ENCODE results near the gene MYO9B. TPM values are rescaled to one million over a fixed set of nuclear protein-coding genes. Genes with fewer than 3 reads are reported as not detected.

MYO9B gene
- total RNA-seq, 1 experiment from 2014 or later, result 58.6 TPM

GRCh38 chr19:17197666-17198065, 122.1 kb downstream of the MYO9B start:
- H3K27me3 Mint-ChIP-seq (ENCODE audit: low read depth), result no peaks in the 10 kb centered on the region
- Histone ChIP-seq H3K9ac (ENCODE audit: extremely low read depth, insufficient read length, low read length) (no peak overlapping the region), H4K20me1 (ENCODE audit: control insufficient read depth, insufficient read depth, insufficient read length) (no peaks in the 10 kb centered on the region), H2BK12ac (ENCODE audit: insufficient read length, low read depth, low read length) (no peak overlapping the region), H2BK15ac (ENCODE audit: low read depth, low read length) (no peak overlapping the region), H3K4ac (ENCODE audit: low read depth, low read length) (no peak overlapping the region), H3K56ac (ENCODE audit: insufficient read length, low read depth, low read length) (no peak overlapping the region), H3K27ac (ENCODE audit: insufficient read length, low read depth, low read length) (no peak overlapping the region), H2BK20ac (ENCODE audit: low read depth, low read length, poor library complexity, severe bottlenecking) (no peak overlapping the region), H3K4me2 (ENCODE audit: insufficient read depth, insufficient read length, low read length) (no peak overlapping the region), H3K4me1 (ENCODE audit: insufficient read depth, low read length) (no peaks in the 10 kb centered on the region), H3K23me2 (ENCODE audit: insufficient read length, low read depth, low read length, poor library complexity, severe bottlenecking) (no peaks in the 10 kb centered on the region), H2AK5ac (ENCODE audit: insufficient read length, low read length) (no peak overlapping the region), H4K5ac (ENCODE audit: insufficient read length, low read depth, low read length) (no peak overlapping the region), H2BK5ac (ENCODE audit: insufficient read length, low read length) (no peak overlapping the region), H2BK120ac (ENCODE audit: low read depth, low read length, poor library complexity, severe bottlenecking) (no peak overlapping the region), H3K9me3 (ENCODE audit: control insufficient read depth, low read depth, low read length) (no peaks in the 10 kb centered on the region), H3K79me2 (ENCODE audit: insufficient read depth, low read length) (no peaks in the 10 kb centered on the region), H4K91ac (ENCODE audit: insufficient read length, low read depth, low read length) (no peak overlapping the region), H3K27me3 (ENCODE audit: insufficient read depth, low read length) (no peaks in the 10 kb centered on the region), H2AFZ (ENCODE audit: low read length) (no peak overlapping the region), H4K8ac (replicated peaks; ENCODE audit: insufficient read length, low read depth, low read length) (no peak overlapping the region), H3T11ph (ENCODE audit: low read length) (no peak overlapping the region), H3K23ac (ENCODE audit: insufficient read length, low read depth, low read length) (no peak overlapping the region), H3K18ac (ENCODE audit: insufficient read length, low read depth, low read length) (no peak overlapping the region), H3K79me1 (ENCODE audit: insufficient read depth, low read depth, low read length, poor library complexity, severe bottlenecking) (no peaks in the 10 kb centered on the region), H3K14ac (ENCODE audit: insufficient read depth, low read length) (no peak overlapping the region)
- DNase-seq, result no peak
- H3K9me3 Mint-ChIP-seq, result no peaks in the 10 kb centered on the region
- peaks cover 54 to 64% (median 61%) of the 10 kb centered on the region in 3 experiments for H3K36me3 Mint-ChIP-seq (ENCODE audit: insufficient read depth in 1 of 3, low read depth in 3 of 3)
- peak overlapping the region in 1 of 3 experiments; percentile 49; a peak in 2 of 7 replicates for H3K27ac Mint-ChIP-seq
- H3K4me3 Mint-ChIP-seq, result no peak overlapping the region
- WGBS (ENCODE audit: extremely low coverage, insufficient read length, low lambda C conversion rate), result no CpG with 5 or more reads among the region's 16 CpGs
- no peaks in the 10 kb centered on the region for H3K4me1 Mint-ChIP-seq
- TF ChIP-seq CTCF (conservative IDR thresholded peaks at IDR 0.05), result no peak
